Measurements from ENCODE around the gene DNAI2.

The DNAI2 gene

GRCh38 chr17:74274060-74274708, at the start of gene DNAI2:
Gene DNAI2 (plus strand): TSS chr17:74274234. CDS start chr17:74281818, 7,584 bp downstream.
- Histone ChIP-seq H3K27ac (ENCODE audit: low read depth in 2 of 2, low read length in 2 of 2) (no peak within 1 kb of the TSS), H3K4me1 (ENCODE audit: control insufficient read depth in 2 of 2, insufficient read depth in 2 of 2, low read length in 2 of 2) (peaks cover 2 to 4% of the 10 kb centered on the region in 2 donors), H3K9ac (ENCODE audit: low read depth in 1 of 2, low read length in 2 of 2) (no peak within 1 kb of the TSS), H3K36me3 (ENCODE audit: control insufficient read depth in 2 of 2, insufficient read depth in 2 of 2, low read length in 2 of 2) (no peaks in the 10 kb centered on the region), H3K27me3 (ENCODE audit: control insufficient read depth in 2 of 2, insufficient read depth in 2 of 2, low read length in 2 of 2) (peaks cover 2% of the 10 kb centered on the region in 2 donors), H3K9me3 (ENCODE audit: control insufficient read depth in 2 of 2, low read length in 2 of 2) (no peaks in the 10 kb centered on the region), H3K4me3 (ENCODE audit: low read length in 2 of 2) (no peak within 1 kb of the TSS)

GRCh38 chr17:74224959-74225725, 48.9 kb upstream of the DNAI2 start:
- H3K4me1 ChIP-seq (ENCODE audit: control insufficient read depth in 2 of 2, insufficient read depth in 2 of 2, low read length in 2 of 2) = no peaks in the 10 kb centered on the region
- H3K9me3 ChIP-seq (ENCODE audit: control insufficient read depth in 2 of 2, low read length in 2 of 2) = no peaks in the 10 kb centered on the region
- no peaks in the 10 kb centered on the region for H3K36me3 ChIP-seq (ENCODE audit: control insufficient read depth in 2 of 2, insufficient read depth in 2 of 2, low read length in 2 of 2)
- no peak overlapping the region for H3K9ac ChIP-seq (ENCODE audit: low read depth in 1 of 2, low read length in 2 of 2)
- no peaks in the 10 kb centered on the region for H3K27me3 ChIP-seq (ENCODE audit: control insufficient read depth in 2 of 2, insufficient read depth in 2 of 2, low read length in 2 of 2)
- no peak overlapping the region for H3K27ac ChIP-seq (ENCODE audit: low read depth in 2 of 2, low read length in 2 of 2)
- no peak overlapping the region for H3K4me3 ChIP-seq (ENCODE audit: low read length in 2 of 2)

GRCh38 chr17:74226252-74226651, 47.8 kb upstream of the DNAI2 start:
- H3K27me3 ChIP-seq (ENCODE audit: control insufficient read depth in 2 of 2, insufficient read depth in 2 of 2, low read length in 2 of 2) = no peaks in the 10 kb centered on the region
- H3K36me3 ChIP-seq (ENCODE audit: control insufficient read depth in 2 of 2, insufficient read depth in 2 of 2, low read length in 2 of 2) = no peaks in the 10 kb centered on the region
- H3K9ac ChIP-seq (ENCODE audit: low read depth in 1 of 2, low read length in 2 of 2) = no peak overlapping the region
- H3K4me3 ChIP-seq (ENCODE audit: low read length in 2 of 2) = no peak overlapping the region
- H3K4me1 ChIP-seq (ENCODE audit: control insufficient read depth in 2 of 2, insufficient read depth in 2 of 2, low read length in 2 of 2) = no peaks in the 10 kb centered on the region
- no peaks in the 10 kb centered on the region for H3K9me3 ChIP-seq (ENCODE audit: control insufficient read depth in 2 of 2, low read length in 2 of 2)
- no peak overlapping the region for H3K27ac ChIP-seq (ENCODE audit: low read depth in 2 of 2, low read length in 2 of 2)

- H3K36me3 ChIP-seq (ENCODE audit: control insufficient read depth in 2 of 2, insufficient read depth in 2 of 2, low read length in 2 of 2) = no peaks in the 10 kb centered on the region
- no peaks in the 10 kb centered on the region for H3K9me3 ChIP-seq (ENCODE audit: control insufficient read depth in 2 of 2, low read length in 2 of 2)
- H3K4me3 ChIP-seq (ENCODE audit: low read length in 2 of 2) = no peak overlapping the region
- no peaks in the 10 kb centered on the region for H3K27me3 ChIP-seq (ENCODE audit: control insufficient read depth in 2 of 2, insufficient read depth in 2 of 2, low read length in 2 of 2)
- no peaks in the 10 kb centered on the region for H3K4me1 ChIP-seq (ENCODE audit: control insufficient read depth in 2 of 2, insufficient read depth in 2 of 2, low read length in 2 of 2)
- no peak overlapping the region for H3K9ac ChIP-seq (ENCODE audit: low read depth in 1 of 2, low read length in 2 of 2)
- no peak overlapping the region for H3K27ac ChIP-seq (ENCODE audit: low read depth in 2 of 2, low read length in 2 of 2)
These were observed 46.6 kb upstream of the DNAI2 start for GRCh38 chr17:74227271-74228080.

GRCh38 chr17:74228306-74228978, 45.6 kb upstream of the DNAI2 start:
- Histone ChIP-seq H3K27me3 (ENCODE audit: control insufficient read depth in 2 of 2, insufficient read depth in 2 of 2, low read length in 2 of 2) (no peaks in the 10 kb centered on the region), H3K27ac (ENCODE audit: low read depth in 2 of 2, low read length in 2 of 2) (no peak overlapping the region), H3K9me3 (ENCODE audit: control insufficient read depth in 2 of 2, low read length in 2 of 2) (no peaks in the 10 kb centered on the region), H3K9ac (ENCODE audit: low read depth in 1 of 2, low read length in 2 of 2) (no peak overlapping the region), H3K36me3 (ENCODE audit: control insufficient read depth in 2 of 2, insufficient read depth in 2 of 2, low read length in 2 of 2) (no peaks in the 10 kb centered on the region), H3K4me3 (ENCODE audit: low read length in 2 of 2) (no peak overlapping the region), H3K4me1 (ENCODE audit: control insufficient read depth in 2 of 2, insufficient read depth in 2 of 2, low read length in 2 of 2) (no peaks in the 10 kb centered on the region)

- no peaks in the 10 kb centered on the region for H3K27me3 ChIP-seq (ENCODE audit: control insufficient read depth in 2 of 2, insufficient read depth in 2 of 2, low read length in 2 of 2)
- H3K9ac ChIP-seq (ENCODE audit: low read depth in 1 of 2, low read length in 2 of 2) = no peak overlapping the region
- H3K4me3 ChIP-seq (ENCODE audit: low read length in 2 of 2) = no peak overlapping the region
- no peak overlapping the region for H3K27ac ChIP-seq (ENCODE audit: low read depth in 2 of 2, low read length in 2 of 2)
- no peaks in the 10 kb centered on the region for H3K9me3 ChIP-seq (ENCODE audit: control insufficient read depth in 2 of 2, low read length in 2 of 2)
- H3K36me3 ChIP-seq (ENCODE audit: control insufficient read depth in 2 of 2, insufficient read depth in 2 of 2, low read length in 2 of 2) = no peaks in the 10 kb centered on the region
- H3K4me1 ChIP-seq (ENCODE audit: control insufficient read depth in 2 of 2, insufficient read depth in 2 of 2, low read length in 2 of 2) = no peaks in the 10 kb centered on the region
These were observed 43.1 kb upstream of the DNAI2 start for GRCh38 chr17:74230896-74231295.

- no peak overlapping the region for H3K9ac ChIP-seq (ENCODE audit: low read depth in 1 of 2, low read length in 2 of 2)
- H3K27me3 ChIP-seq (ENCODE audit: control insufficient read depth in 2 of 2, insufficient read depth in 2 of 2, low read length in 2 of 2) = no peaks in the 10 kb centered on the region
- H3K4me1 ChIP-seq (ENCODE audit: control insufficient read depth in 2 of 2, insufficient read depth in 2 of 2, low read length in 2 of 2) = no peaks in the 10 kb centered on the region
- H3K9me3 ChIP-seq (ENCODE audit: control insufficient read depth in 2 of 2, low read length in 2 of 2) = no peaks in the 10 kb centered on the region
- H3K27ac ChIP-seq (ENCODE audit: low read depth in 2 of 2, low read length in 2 of 2) = no peak overlapping the region
- H3K36me3 ChIP-seq (ENCODE audit: control insufficient read depth in 2 of 2, insufficient read depth in 2 of 2, low read length in 2 of 2) = no peaks in the 10 kb centered on the region
- no peak overlapping the region for H3K4me3 ChIP-seq (ENCODE audit: low read length in 2 of 2)
These were observed 41.8 kb upstream of the DNAI2 start for GRCh38 chr17:74231928-74232907.

- Histone ChIP-seq H3K4me3 (ENCODE audit: low read length in 2 of 2) (no peak overlapping the region), H3K36me3 (ENCODE audit: control insufficient read depth in 2 of 2, insufficient read depth in 2 of 2, low read length in 2 of 2) (no peaks in the 10 kb centered on the region), H3K4me1 (ENCODE audit: control insufficient read depth in 2 of 2, insufficient read depth in 2 of 2, low read length in 2 of 2) (no peaks in the 10 kb centered on the region), H3K27ac (ENCODE audit: low read depth in 2 of 2, low read length in 2 of 2) (peak overlapping the region in 1 of 2 donors; percentile 23), H3K9ac (ENCODE audit: low read depth in 1 of 2, low read length in 2 of 2) (no peak overlapping the region), H3K27me3 (ENCODE audit: control insufficient read depth in 2 of 2, insufficient read depth in 2 of 2, low read length in 2 of 2) (no peaks in the 10 kb centered on the region), H3K9me3 (ENCODE audit: control insufficient read depth in 2 of 2, low read length in 2 of 2) (no peaks in the 10 kb centered on the region)
These were observed 40.1 kb upstream of the DNAI2 start for GRCh38 chr17:74233937-74234336.

GRCh38 chr17:74234486-74234885, 39.5 kb upstream of the DNAI2 start:
- Histone ChIP-seq H3K27me3 (ENCODE audit: control insufficient read depth in 2 of 2, insufficient read depth in 2 of 2, low read length in 2 of 2) (no peaks in the 10 kb centered on the region), H3K36me3 (ENCODE audit: control insufficient read depth in 2 of 2, insufficient read depth in 2 of 2, low read length in 2 of 2) (no peaks in the 10 kb centered on the region), H3K4me3 (ENCODE audit: low read length in 2 of 2) (no peak overlapping the region), H3K9ac (ENCODE audit: low read depth in 1 of 2, low read length in 2 of 2) (no peak overlapping the region), H3K4me1 (ENCODE audit: control insufficient read depth in 2 of 2, insufficient read depth in 2 of 2, low read length in 2 of 2) (no peaks in the 10 kb centered on the region), H3K9me3 (ENCODE audit: control insufficient read depth in 2 of 2, low read length in 2 of 2) (no peaks in the 10 kb centered on the region), H3K27ac (ENCODE audit: low read depth in 2 of 2, low read length in 2 of 2) (peak overlapping the region; percentile 47 to 58)
